HEK293 (cell line): Measurements from ENCODE around the gene PPFIBP1.

ENCODE experiments used
- GFI1B ChIP-seq: fragments of 450-650 bp; formaldehyde crosslinking; IDR thresholded peaks from 2 replicates; pipeline ENCODE4 v1.5.1; 2016; ENCODE audit warnings: missing biosample characterization, missing genetic modification characterization
- KLF10 ChIP-seq: fragments of 450-650 bp; IDR thresholded peaks from 2 replicates; pipeline ENCODE4 v1.5.1; 2018; ENCODE audit warnings: missing biosample characterization, mild to moderate bottlenecking, missing genetic modification characterization
- KLF9 ChIP-seq: fragments of 450-650 bp; formaldehyde crosslinking; IDR thresholded peaks from 2 replicates; pipeline ENCODE4 v1.5.1; 2016; ENCODE audit warnings: missing biosample characterization, missing genetic modification characterization, low read depth
- SCRT1 ChIP-seq: fragments of 450-650 bp; formaldehyde crosslinking; IDR thresholded peaks from 2 replicates; pipeline ENCODE4 v1.5.1; 2016; ENCODE audit warnings: missing biosample characterization, missing genetic modification characterization, borderline replicate concordance
- SP2 ChIP-seq: fragments of 450-650 bp; formaldehyde crosslinking; IDR thresholded peaks from 2 replicates; pipeline ENCODE4 v1.5.1; 2016; ENCODE audit warnings: missing biosample characterization, missing genetic modification characterization
- ZFHX2 ChIP-seq: fragments of 450-650 bp; formaldehyde crosslinking; conservative IDR thresholded peaks from 2 replicates; pipeline ENCODE4 v1.5.1; 2016; ENCODE audit warnings: missing biosample characterization, missing genetic modification characterization
- ZFP37 ChIP-seq: fragments of 450-650 bp; formaldehyde crosslinking; IDR thresholded peaks from 2 replicates; pipeline ENCODE4 v1.5.1; 2016; ENCODE audit warnings: missing biosample characterization, missing genetic modification characterization
- ZNF16 ChIP-seq: fragments of 450-650 bp; formaldehyde crosslinking; IDR thresholded peaks from 2 replicates; pipeline ENCODE4 v1.5.1; 2016; ENCODE audit warnings: low read depth, missing biosample characterization, missing genetic modification characterization
- ZNF221 ChIP-seq: fragments of 450-650 bp; formaldehyde crosslinking; IDR thresholded peaks from 2 replicates; pipeline ENCODE4 v1.5.1; 2017; ENCODE audit warnings: missing biosample characterization, missing genetic modification characterization, borderline replicate concordance
- ZNF23 ChIP-seq: fragments of 450-650 bp; formaldehyde crosslinking; IDR thresholded peaks from 2 replicates; pipeline ENCODE4 v1.5.1; 2016; ENCODE audit warnings: missing biosample characterization, missing genetic modification characterization, borderline replicate concordance
- ZNF302 ChIP-seq: fragments of 450-650 bp; formaldehyde crosslinking; IDR thresholded peaks from 2 replicates; pipeline ENCODE4 v1.5.1; 2016; ENCODE audit warnings: missing biosample characterization, missing genetic modification characterization, low read depth
- ZNF350 ChIP-seq: fragments of 450-650 bp; formaldehyde crosslinking; IDR thresholded peaks from 2 replicates; pipeline ENCODE4 v1.5.0; 2017; ENCODE audit warnings: missing biosample characterization, mild to moderate bottlenecking, missing genetic modification characterization
- ZNF37A ChIP-seq: fragments of 450-650 bp; IDR thresholded peaks from 2 replicates; pipeline ENCODE4 v1.5.1; 2018; ENCODE audit warnings: missing biosample characterization, missing genetic modification characterization
- ZNF426 ChIP-seq: fragments of 450-650 bp; formaldehyde crosslinking; IDR thresholded peaks from 2 replicates; pipeline ENCODE4 v1.5.1; 2017; ENCODE audit warnings: missing biosample characterization, missing genetic modification characterization, mild to moderate bottlenecking, inconsistent platforms, moderate library complexity
- ZNF48 ChIP-seq: fragments of 450-650 bp; formaldehyde crosslinking; IDR thresholded peaks from 2 replicates; pipeline ENCODE4 v1.5.1; 2016; ENCODE audit warnings: missing biosample characterization, missing genetic modification characterization
- ZNF530 ChIP-seq: fragments of 450-650 bp; formaldehyde crosslinking; IDR thresholded peaks from 2 replicates; pipeline ENCODE4 v1.5.1; 2016; ENCODE audit warnings: low read depth, missing biosample characterization, missing genetic modification characterization
- ZNF555 ChIP-seq: fragments of 450-650 bp; formaldehyde crosslinking; conservative IDR thresholded peaks from 2 replicates; pipeline ENCODE4 v1.5.1; 2017; ENCODE audit warnings: missing biosample characterization, mild to moderate bottlenecking, missing genetic modification characterization, inconsistent platforms
- ZNF561 ChIP-seq: fragments of 450-650 bp; IDR thresholded peaks from 2 replicates; pipeline ENCODE4 v1.5.1; 2018; ENCODE audit warnings: missing biosample characterization, missing genetic modification characterization, borderline replicate concordance
- ZNF623 ChIP-seq: fragments of 450-650 bp; formaldehyde crosslinking; IDR thresholded peaks from 2 replicates; pipeline ENCODE4 v1.5.1; 2016; ENCODE audit warnings: missing biosample characterization, missing genetic modification characterization
- ZNF629 ChIP-seq: fragments of 450-650 bp; formaldehyde crosslinking; IDR thresholded peaks from 2 replicates; pipeline ENCODE4 v1.5.1; 2017; ENCODE audit warnings: missing biosample characterization, missing genetic modification characterization
- ZNF701 ChIP-seq: fragments of 450-650 bp; formaldehyde crosslinking; IDR thresholded peaks from 2 replicates; pipeline ENCODE4 v1.5.1; 2016; ENCODE audit warnings: missing biosample characterization, missing genetic modification characterization
- ZNF776 ChIP-seq: fragments of 450-650 bp; formaldehyde crosslinking; IDR thresholded peaks from 2 replicates; pipeline ENCODE4 v1.5.0; 2017; ENCODE audit warnings: missing biosample characterization, missing genetic modification characterization, borderline replicate concordance
- ZNF843 ChIP-seq: fragments of 450-650 bp; formaldehyde crosslinking; IDR thresholded peaks from 2 replicates; pipeline ENCODE4 v1.5.1; 2016; ENCODE audit warnings: missing biosample characterization, missing genetic modification characterization
- TF ChIP-seq, protein P1 (sequence below): fragments of 450-650 bp; formaldehyde crosslinking; IDR thresholded peaks from 2 replicates; pipeline ENCODE4 v1.5.1; 2016; ENCODE audit warnings: missing biosample characterization, missing genetic modification characterization
- TF ChIP-seq, protein P2 (sequence below): fragments of 450-650 bp; formaldehyde crosslinking; conservative IDR thresholded peaks from 2 replicates; pipeline ENCODE4 v1.5.1; 2016; ENCODE audit warnings: low read depth, missing biosample characterization, missing genetic modification characterization
- TF ChIP-seq, protein P3 (sequence below): fragments of 450-650 bp; formaldehyde crosslinking; IDR thresholded peaks from 2 replicates; pipeline ENCODE4 v1.5.1; 2016; ENCODE audit warnings: missing biosample characterization, missing genetic modification characterization
- TF ChIP-seq, protein P4 (sequence below): fragments of 450-650 bp; formaldehyde crosslinking; IDR thresholded peaks from 2 replicates; pipeline ENCODE4 v1.5.1; 2016; ENCODE audit warnings: missing biosample characterization, missing genetic modification characterization
- TF ChIP-seq, protein P5 (sequence below): fragments of 450-650 bp; formaldehyde crosslinking; IDR thresholded peaks from 2 replicates; pipeline ENCODE4 v1.5.1; 2016; ENCODE audit warnings: missing biosample characterization, missing genetic modification characterization, low read depth
- TF ChIP-seq, protein P6 (sequence below): fragments of 450-650 bp; formaldehyde crosslinking; IDR thresholded peaks from 2 replicates; pipeline ENCODE4 v1.5.1; 2017; ENCODE audit warnings: missing biosample characterization, missing genetic modification characterization

Gene PPFIBP1

DNA sequence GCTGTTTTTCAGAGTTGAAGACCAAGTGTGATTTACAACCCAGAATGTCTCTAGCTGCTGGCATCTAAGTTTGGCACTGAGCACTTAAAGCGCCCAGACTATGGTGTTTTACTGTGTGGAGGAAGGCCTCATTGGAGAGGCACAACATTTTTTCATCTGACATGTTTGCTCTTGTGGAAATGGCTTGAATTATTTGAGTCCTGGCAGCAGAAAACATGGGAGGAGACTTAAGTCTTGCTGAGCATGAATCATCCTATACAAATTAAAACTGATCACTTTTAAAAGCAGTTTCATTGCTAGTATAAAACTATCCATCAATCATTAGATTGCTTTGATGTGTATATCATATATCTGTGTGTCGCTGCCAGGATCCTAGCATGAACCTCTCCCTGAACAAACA is 86.4 kb downstream of the PPFIBP1 start (continued):
- TF ChIP-seq ZNF555: no peak
- no peak for TF ChIP-seq ZNF48 (tag by site-specific recombination)
- no peak for TF ChIP-seq ZNF16 (tag by site-specific recombination)
- TF ChIP-seq KLF10 (tag by site-specific recombination): 0 out of 2 replicates have a peak, but pooled peaks have one; percentile 25
- TF ChIP-seq, protein P1, sequence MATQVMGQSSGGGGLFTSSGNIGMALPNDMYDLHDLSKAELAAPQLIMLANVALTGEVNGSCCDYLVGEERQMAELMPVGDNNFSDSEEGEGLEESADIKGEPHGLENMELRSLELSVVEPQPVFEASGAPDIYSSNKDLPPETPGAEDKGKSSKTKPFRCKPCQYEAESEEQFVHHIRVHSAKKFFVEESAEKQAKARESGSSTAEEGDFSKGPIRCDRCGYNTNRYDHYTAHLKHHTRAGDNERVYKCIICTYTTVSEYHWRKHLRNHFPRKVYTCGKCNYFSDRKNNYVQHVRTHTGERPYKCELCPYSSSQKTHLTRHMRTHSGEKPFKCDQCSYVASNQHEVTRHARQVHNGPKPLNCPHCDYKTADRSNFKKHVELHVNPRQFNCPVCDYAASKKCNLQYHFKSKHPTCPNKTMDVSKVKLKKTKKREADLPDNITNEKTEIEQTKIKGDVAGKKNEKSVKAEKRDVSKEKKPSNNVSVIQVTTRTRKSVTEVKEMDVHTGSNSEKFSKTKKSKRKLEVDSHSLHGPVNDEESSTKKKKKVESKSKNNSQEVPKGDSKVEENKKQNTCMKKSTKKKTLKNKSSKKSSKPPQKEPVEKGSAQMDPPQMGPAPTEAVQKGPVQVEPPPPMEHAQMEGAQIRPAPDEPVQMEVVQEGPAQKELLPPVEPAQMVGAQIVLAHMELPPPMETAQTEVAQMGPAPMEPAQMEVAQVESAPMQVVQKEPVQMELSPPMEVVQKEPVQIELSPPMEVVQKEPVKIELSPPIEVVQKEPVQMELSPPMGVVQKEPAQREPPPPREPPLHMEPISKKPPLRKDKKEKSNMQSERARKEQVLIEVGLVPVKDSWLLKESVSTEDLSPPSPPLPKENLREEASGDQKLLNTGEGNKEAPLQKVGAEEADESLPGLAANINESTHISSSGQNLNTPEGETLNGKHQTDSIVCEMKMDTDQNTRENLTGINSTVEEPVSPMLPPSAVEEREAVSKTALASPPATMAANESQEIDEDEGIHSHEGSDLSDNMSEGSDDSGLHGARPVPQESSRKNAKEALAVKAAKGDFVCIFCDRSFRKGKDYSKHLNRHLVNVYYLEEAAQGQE: no peak
- no peak for TF ChIP-seq ZNF426
- peak; percentile 45; the same call in 1 of the 2 replicates for TF ChIP-seq ZNF629 (tag by site-specific recombination)
- no peak for TF ChIP-seq ZNF302 (tag by site-specific recombination)
- TF ChIP-seq, protein P2, sequence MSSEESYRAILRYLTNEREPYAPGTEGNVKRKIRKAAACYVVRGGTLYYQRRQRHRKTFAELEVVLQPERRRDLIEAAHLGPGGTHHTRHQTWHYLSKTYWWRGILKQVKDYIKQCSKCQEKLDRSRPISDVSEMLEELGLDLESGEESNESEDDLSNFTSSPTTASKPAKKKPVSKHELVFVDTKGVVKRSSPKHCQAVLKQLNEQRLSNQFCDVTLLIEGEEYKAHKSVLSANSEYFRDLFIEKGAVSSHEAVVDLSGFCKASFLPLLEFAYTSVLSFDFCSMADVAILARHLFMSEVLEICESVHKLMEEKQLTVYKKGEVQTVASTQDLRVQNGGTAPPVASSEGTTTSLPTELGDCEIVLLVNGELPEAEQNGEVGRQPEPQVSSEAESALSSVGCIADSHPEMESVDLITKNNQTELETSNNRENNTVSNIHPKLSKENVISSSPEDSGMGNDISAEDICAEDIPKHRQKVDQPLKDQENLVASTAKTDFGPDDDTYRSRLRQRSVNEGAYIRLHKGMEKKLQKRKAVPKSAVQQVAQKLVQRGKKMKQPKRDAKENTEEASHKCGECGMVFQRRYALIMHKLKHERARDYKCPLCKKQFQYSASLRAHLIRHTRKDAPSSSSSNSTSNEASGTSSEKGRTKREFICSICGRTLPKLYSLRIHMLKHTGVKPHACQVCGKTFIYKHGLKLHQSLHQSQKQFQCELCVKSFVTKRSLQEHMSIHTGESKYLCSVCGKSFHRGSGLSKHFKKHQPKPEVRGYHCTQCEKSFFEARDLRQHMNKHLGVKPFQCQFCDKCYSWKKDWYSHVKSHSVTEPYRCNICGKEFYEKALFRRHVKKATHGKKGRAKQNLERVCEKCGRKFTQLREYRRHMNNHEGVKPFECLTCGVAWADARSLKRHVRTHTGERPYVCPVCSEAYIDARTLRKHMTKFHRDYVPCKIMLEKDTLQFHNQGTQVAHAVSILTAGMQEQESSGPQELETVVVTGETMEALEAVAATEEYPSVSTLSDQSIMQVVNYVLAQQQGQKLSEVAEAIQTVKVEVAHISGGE: no peak
- TF ChIP-seq ZFP37: no peak
- TF ChIP-seq, protein P3, sequence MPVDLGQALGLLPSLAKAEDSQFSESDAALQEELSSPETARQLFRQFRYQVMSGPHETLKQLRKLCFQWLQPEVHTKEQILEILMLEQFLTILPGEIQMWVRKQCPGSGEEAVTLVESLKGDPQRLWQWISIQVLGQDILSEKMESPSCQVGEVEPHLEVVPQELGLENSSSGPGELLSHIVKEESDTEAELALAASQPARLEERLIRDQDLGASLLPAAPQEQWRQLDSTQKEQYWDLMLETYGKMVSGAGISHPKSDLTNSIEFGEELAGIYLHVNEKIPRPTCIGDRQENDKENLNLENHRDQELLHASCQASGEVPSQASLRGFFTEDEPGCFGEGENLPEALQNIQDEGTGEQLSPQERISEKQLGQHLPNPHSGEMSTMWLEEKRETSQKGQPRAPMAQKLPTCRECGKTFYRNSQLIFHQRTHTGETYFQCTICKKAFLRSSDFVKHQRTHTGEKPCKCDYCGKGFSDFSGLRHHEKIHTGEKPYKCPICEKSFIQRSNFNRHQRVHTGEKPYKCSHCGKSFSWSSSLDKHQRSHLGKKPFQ (tag by site-specific recombination): peak; percentile 18; the same call in 1 of the 2 replicates
- no peak for TF ChIP-seq ZNF776 (tag by site-specific recombination)
- no peak for TF ChIP-seq ZNF350 (tag by site-specific recombination)
- TF ChIP-seq ZNF37A: no peak
- no peak for TF ChIP-seq ZNF23 (tag by site-specific recombination)
- TF ChIP-seq SCRT1 (tag by site-specific recombination): no peak; the same call in 1 of the 2 replicates
- TF ChIP-seq, protein P4, sequence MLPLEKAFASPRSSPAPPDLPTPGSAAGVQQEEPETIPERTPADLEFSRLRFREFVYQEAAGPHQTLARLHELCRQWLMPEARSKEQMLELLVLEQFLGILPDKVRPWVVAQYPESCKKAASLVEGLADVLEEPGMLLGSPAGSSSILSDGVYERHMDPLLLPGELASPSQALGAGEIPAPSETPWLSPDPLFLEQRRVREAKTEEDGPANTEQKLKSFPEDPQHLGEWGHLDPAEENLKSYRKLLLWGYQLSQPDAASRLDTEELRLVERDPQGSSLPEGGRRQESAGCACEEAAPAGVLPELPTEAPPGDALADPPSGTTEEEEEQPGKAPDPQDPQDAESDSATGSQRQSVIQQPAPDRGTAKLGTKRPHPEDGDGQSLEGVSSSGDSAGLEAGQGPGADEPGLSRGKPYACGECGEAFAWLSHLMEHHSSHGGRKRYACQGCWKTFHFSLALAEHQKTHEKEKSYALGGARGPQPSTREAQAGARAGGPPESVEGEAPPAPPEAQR: no peak
- TF ChIP-seq ZFHX2: no peak
- no peak for TF ChIP-seq SP2 (tag by site-specific recombination)
- no peak for TF ChIP-seq ZNF701 (tag by site-specific recombination)
- no peak for TF ChIP-seq KLF9 (tag by site-specific recombination)
- TF ChIP-seq, protein P5, sequence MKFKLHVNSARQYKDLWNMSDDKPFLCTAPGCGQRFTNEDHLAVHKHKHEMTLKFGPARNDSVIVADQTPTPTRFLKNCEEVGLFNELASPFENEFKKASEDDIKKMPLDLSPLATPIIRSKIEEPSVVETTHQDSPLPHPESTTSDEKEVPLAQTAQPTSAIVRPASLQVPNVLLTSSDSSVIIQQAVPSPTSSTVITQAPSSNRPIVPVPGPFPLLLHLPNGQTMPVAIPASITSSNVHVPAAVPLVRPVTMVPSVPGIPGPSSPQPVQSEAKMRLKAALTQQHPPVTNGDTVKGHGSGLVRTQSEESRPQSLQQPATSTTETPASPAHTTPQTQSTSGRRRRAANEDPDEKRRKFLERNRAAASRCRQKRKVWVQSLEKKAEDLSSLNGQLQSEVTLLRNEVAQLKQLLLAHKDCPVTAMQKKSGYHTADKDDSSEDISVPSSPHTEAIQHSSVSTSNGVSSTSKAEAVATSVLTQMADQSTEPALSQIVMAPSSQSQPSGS (tag by site-specific recombination): no peak
- no peak for TF ChIP-seq ZNF623 (tag by site-specific recombination)
- TF ChIP-seq GFI1B (tag by site-specific recombination): no peak
- peak; percentile 46; the same call in 1 of the 2 replicates for TF ChIP-seq ZNF843 (tag by site-specific recombination)
- no peak for TF ChIP-seq ZNF221 (tag by site-specific recombination)
- no peak for TF ChIP-seq ZNF530 (tag by site-specific recombination)
- TF ChIP-seq ZNF561 (tag by site-specific recombination): no peak
- TF ChIP-seq, protein P6, sequence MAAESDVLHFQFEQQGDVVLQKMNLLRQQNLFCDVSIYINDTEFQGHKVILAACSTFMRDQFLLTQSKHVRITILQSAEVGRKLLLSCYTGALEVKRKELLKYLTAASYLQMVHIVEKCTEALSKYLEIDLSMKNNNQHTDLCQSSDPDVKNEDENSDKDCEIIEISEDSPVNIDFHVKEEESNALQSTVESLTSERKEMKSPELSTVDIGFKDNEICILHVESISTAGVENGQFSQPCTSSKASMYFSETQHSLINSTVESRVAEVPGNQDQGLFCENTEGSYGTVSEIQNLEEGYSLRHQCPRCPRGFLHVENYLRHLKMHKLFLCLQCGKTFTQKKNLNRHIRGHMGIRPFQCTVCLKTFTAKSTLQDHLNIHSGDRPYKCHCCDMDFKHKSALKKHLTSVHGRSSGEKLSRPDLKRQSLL: no peak
